T1000 (cell line): ENCODE results near the gene TCEAL5.
"Not testable (repeated sequence)": the region's sequence is repeated elsewhere in the genome, so short reads cannot be mapped to it uniquely, and the experiment has no call there.

ENCODE experiments used
- DNase-seq: peaks from one replicate; lab custom pipeline; 2025; ENCODE audit warnings: mixed read lengths; lab: John Stamatoyannopoulos, UW

The TCEAL5 gene

GRCh38 chrX:103276581-103277002, at the start of gene TCEAL5:
TSS of gene TCEAL5 (minus strand) at chrX:103276750. CDS start at chrX:103274563, 2,187 bp downstream.
- DNase-seq: no peak

- no peak for DNase-seq
Observed at GRCh38 chrX:103311399-103311780, 34.8 kb upstream of the TCEAL5 start.

GRCh38 chrX:103310555-103311398, 34.2 kb upstream of the TCEAL5 start, which contains the start of gene BEX2:
TSS of gene BEX2 (minus strand) at chrX:103310990. CDS start at chrX:103309976, 1,014 bp downstream.
- DNase-seq: peak; percentile 0

DNA sequence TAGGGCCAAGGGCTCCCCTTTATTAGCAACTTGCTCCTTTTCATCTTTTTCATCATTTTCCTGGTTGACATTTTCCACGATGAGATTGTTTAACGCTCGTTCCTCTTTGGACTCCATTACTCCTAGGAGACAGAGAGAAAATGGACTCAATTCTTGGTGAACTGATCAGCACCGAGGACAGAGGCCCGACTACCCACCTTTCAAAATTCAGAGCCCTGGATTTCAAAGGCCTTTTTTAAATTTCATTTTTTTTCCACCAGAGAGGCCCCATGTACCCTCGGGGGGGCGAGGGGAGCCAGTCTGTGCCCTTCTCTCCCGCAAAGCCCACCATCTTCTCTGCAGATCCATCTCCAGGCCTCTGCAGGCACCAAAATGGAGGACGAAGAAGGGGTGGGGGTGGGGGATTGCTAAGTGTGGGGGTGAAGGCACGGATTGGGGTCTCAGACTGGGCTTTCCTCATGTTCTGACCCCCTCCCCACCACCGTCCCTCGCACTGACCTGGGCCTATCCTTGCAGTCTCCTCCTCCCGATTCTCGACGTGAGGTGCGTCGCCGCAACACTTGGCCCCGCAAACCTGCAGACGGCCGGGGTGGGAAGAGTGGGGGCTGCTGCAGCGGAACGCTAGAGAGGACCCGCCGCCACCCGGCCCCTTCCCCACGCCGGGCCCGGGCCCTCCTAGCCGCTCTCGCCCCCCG, 33.5 kb upstream of the TCEAL5 start:
- DNase-seq: no peak

GRCh38 chrX:103305666-103306065, 29.1 kb upstream of the TCEAL5 start:
- DNase-seq: not testable (repeated sequence)

GRCh38 chrX:103304705-103305104, 28.2 kb upstream of the TCEAL5 start:
- no peak for DNase-seq

- DNase-seq: no peak
Observed at GRCh38 chrX:103293118-103293517, 16.6 kb upstream of the TCEAL5 start.

GRCh38 chrX:103279624-103280023, 3.1 kb upstream of the TCEAL5 start:
- no peak for DNase-seq

- no peak for DNase-seq
Observed at GRCh38 chrX:103275947-103276567, 493 bp downstream of the TCEAL5 start.

- DNase-seq: no peak
Observed at GRCh38 chrX:103274284-103274683, 2.3 kb downstream of the TCEAL5 start.

DNA sequence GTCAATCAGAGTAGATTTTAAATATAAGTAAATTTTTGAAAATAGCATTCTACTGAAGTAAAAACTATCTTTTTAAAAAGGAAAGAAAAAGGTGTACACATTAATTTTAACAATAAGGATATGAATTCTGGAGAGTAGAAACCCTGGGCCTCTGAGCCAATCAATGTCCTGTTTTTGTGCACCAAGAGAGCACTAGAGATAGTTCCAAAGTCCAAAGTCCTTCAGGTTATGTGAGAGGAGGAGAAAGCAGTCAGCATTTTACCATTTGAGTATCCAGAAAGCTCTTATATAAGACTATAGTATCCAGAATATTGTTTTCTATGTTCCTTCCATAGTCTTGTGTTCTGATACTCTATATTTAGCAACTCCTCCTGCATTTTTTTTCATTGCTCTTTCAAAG, 18.3 kb downstream of the TCEAL5 start:
- DNase-seq: no peak

DNA sequence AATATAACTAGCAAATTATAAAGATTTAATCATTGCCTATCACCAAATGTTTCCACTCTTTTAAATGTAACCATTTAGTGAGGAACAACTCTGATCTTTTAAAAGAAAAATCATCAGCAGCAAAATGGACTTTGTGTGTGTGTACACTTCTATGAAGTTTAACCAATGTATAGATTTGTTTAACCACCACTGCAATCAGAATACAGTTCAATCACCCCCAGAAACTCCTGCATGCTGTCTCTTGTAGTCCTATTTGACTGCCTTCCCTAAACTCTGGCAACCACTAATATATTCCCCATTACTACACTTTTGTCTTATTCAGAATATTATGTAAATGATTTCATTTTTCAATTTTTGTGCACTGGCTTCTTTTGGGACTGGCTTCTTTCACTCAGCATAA, 19.9 kb downstream of the TCEAL5 start:
- no peak for DNase-seq

DNA sequence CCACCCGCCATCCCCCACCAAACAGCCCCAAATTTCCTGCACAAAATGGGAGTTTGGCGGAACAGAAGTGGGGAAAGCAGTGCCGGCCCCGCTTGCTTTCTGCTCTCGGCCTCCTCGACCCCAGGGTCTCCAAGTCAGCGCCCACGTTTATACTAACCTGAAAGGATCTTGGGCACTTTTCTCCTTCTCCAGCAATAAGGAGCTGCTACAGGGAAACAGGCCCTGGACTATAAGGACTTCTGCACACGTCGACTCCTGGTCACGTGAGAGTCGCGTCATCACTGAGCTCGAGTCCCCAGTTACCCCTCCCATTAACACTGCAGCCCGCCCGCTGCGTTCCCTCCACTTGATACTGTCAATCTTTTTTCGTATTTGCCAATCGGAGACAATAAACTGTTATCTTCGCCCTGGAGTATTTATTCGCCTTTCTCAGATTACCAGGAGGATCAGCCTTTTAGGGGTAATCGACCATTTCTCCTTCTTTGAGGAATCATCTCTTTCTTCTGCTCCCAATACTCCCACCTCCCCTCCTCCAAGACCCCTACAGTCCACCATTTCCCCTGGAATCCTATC, 21.5 kb downstream of the TCEAL5 start, which contains the start of gene TCEAL8:
TCEAL8 (minus strand) TSS at position 235 of the 573 bp plus-strand sequence. CDS start 1,176 bp downstream, outside the sequence.
- DNase-seq: no peak

GRCh38 chrX:103254171-103254824, 22.3 kb downstream of the TCEAL5 start:
- no peak for DNase-seq

DNA sequence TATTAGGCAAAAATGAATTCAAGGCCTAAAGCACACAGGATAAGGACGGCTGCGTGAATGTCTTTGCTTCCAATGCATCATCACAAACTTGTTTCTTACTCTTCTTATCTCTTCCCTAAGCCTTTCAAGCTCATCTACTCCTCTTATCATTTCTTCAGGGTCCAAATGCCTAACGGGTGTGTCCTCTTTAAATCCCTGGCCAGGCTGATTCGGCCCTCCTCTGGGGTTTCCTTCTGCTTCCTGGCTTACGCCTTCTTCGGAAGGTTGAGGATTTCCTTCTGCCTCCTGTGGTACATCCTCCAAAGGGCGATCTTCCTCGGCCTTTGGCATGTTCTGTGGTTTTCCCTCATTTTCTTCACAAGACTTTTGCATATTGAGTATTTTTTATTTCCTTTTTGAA, 22.9 kb downstream of the TCEAL5 start:
- DNase-seq: no peak

GRCh38 chrX:103250977-103251376, 25.6 kb downstream of the TCEAL5 start:
- DNase-seq: no peak

DNA sequence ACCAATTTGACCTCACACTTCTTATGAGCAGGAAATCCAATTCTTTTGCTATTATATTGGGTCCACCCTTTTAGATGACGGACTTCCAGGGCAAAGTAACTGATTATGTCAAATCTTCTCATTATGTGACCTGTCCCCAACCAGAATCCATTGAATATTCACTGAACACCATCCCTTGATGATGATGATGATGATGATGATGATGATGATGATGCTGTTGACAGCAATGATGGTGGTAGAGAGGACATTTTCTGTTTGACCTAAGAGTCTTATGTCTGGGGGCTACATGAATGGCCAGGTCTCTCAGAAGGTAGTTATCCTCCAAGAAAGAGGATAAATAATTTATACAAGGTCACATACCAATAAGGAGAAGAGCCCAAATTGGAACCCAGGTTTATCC, 26.7 kb downstream of the TCEAL5 start:
- DNase-seq: no peak

DNA sequence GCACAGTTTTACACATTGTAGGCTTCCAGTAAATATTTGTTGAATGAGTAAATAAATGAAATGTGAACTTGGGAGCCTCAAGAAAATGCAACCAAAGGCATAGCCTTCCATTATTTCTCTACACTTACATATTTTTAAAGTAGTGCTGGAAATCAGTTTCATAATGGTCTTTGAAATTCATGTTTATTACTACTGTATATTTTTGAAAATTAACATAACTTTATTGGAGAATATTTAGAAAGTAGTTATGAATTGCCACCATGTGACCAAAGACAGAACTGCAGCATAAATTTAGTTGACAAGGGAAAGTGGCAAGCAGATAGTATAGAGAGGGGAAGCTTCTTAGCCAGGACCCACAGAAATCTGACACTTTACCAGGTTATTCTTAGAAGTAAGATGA, 28.0 kb downstream of the TCEAL5 start:
- no peak for DNase-seq

DNA sequence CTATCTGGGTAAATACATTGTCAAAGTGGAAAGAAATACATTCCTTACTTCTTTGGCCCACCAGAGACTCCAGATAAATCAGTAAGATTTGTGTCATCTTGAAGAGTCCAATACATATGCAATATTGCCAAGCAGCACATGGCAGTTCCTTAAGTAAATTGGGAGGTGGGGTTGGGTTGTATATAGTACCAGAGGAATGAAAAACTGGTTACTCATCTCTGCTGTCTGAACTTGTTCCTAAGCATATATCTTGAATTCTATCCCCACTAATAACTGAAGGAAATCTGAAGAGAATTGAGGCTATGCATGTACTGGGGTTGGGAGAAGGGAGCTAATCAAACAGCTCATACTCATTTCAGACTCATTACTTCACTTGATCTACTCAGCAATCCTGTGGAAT, 36.4 kb downstream of the TCEAL5 start:
- no peak for DNase-seq

GRCh38 chrX:103236296-103236695, 40.3 kb downstream of the TCEAL5 start:
- DNase-seq: no peak

DNA sequence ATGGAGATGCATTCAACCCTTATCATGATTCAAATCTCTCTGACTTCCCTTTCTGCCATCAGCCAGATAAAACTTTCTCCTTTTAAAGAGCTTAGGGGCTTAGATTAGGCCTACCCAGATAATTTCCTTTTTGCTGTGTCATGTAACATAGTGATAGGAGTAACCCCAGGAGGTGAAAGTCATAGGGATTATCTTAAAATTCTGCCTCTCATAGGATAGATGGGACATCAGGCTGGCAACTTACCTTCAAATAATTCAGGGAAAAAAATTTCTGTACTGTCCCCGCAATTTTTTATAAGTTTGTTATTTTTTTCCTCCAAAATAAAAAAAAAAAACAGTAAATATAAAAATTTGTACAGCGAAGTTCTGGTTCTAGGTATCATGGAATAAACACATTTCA, 40.9 kb downstream of the TCEAL5 start:
- DNase-seq: not testable (repeated sequence)

DNA sequence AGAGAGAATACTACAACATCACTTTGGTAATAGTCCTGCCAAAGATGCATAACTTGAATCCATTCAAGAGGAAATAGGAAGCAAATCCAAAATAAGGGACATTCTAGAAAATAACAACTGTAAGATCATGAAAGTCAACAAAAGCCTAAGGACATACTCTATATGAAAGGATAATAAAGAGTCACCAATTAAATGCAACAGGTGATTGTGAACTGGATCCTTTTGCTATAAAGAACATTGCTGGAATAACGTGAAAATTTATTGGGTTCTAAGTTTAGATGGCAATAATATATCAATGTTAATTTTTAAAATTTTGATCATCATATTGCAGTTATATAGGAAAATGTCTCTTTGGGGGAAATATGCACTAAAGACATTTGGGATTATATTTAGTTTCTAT, 41.7 kb downstream of the TCEAL5 start:
- no peak for DNase-seq
